ENCODE results near the gene BNC2.

Gene BNC2

GRCh38 chr9:16668734-16669295 is 201.7 kb downstream of the BNC2 start:
- DNase-seq: no peak

DNA sequence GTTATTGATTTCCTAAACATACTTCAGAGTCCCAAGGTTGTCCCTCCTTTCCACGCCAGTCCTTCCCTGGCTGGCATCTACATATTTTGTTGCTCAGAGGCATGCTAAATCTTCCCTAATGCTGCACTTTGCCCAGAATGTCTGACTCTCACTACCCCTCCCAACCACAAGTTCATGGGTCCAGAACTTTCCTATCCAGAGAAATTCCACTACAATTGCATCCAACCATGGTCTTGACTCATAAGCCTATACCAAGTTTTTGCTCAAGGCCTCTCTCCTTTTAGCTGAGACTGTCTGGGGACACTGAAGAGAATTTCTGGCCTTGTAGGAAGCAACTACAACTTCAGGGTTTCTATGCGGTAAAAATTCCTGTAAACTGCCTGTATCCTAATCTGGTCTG is 206.3 kb downstream of the BNC2 start:
- no peak for DNase-seq

DNA sequence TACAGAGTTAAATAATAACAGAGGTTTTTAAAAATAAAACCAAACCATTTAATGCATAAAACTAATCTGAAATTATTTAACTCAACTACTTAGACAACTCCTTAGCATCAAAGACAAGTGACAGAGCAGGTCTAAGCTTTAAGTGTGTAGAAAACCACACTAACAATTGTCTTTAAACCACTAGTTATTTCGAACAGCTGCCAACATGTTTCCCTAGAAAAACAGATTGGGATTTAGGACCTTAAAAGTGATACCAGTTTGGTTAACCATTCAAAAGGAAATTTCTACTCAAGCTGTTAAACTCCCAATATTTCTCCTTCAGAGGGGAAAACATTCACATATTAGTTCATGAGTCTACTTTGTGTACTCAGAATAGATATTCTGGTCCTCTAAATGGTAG is 208.7 kb downstream of the BNC2 start:
- DNase-seq: no peak

GRCh38 chr9:16659096-16659495 is 211.4 kb downstream of the BNC2 start:
- no peak for DNase-seq

GRCh38 chr9:16656432-16657169 is 213.9 kb downstream of the BNC2 start:
- DNase-seq: no peak

DNA sequence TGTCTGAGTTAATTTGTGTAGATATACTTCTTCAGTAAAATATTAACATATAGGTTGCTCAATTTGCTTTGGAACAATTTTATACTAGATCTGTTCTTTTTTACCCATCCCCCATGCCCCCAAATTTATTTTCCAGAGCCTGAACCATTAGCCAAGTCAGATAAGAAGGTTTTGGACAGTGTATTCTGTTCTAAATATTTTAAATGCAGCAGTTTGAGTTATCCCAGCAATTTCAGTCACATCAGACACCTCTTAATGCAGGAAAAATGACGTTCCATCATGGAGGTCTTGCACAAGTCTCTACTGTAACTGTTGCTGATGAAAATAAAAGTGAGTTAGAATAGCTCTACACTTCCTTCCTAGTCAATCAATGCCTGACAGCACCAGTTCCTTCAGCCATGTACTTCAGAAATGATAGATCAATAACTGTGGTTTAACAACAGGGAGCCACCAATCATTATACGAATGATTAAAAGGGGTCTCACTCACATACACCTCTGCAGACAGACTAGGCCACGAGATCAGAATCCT is 215.8 kb downstream of the BNC2 start:
- DNase-seq: no peak

DNA sequence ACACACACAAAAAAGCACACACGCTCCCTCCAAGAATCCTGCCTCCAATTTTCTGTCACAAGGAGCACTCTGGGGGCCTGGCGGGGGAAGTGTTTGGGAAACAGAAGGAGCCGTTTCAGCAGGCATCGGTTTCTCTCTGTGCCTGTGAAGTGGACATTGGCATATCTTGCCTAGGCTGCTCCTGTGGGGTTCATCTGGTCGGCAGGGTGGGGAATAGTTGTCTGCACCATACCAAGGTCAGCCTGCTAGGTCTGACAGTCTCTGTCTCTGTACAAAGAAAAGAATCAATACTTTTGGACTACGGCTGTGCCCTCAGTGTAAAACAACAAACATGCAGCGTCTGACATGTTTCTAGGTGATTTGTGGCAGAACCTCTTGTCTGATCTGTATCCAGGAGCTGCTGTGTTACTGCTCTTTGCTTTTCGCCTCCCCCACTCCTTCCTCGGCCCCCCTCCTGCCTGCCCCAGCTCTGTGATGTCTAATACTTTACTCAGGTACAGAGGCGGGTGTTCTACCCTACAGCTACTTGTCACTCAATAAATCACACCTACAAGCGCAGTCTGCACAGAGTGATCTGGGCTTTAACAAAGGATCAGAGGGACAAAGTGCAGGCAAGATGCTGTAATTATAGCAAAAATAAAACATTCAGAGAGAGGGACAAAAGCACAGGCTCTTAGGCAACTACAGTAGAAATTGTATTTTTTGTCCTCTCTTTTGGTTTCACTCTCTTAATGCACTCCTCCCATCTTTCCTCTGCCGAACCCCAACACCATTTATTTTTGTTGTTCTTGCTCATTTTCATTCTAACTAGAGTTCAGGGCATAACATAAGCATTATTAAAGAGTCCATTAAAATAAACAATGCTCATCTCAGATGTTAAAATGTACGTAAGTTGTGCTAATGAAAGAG is 216.7 kb downstream of the BNC2 start:
- no peak for DNase-seq

- no peak for DNase-seq
Observed at GRCh38 chr9:16652582-16652981, 217.9 kb downstream of the BNC2 start.

DNA sequence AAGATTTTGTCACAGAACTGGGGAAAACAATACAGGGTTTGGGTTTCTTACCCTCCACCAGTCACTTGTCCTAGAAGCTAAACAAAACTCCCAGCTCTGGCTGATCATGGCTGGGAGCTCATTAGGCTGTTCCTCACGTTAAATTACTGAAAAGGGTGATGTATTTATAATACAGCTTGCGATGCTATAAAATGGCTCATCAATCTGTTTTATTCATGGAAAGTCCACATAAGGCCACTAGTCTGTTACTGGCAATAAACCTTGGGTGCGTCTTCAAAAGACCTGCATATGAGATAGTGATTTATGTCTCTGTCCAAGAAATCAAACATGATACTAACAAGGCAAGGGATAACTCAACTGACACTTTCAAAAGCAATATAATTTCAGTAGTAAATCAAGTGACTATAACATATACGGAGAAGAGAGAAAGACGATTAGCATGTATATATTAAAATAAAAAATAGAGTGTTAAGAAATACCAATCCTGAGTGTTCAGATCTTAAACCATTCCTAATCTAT is 219.0 kb downstream of the BNC2 start:
- no peak for DNase-seq

- DNase-seq: no peak
Observed at GRCh38 chr9:16645970-16646369, 224.5 kb downstream of the BNC2 start.

DNA sequence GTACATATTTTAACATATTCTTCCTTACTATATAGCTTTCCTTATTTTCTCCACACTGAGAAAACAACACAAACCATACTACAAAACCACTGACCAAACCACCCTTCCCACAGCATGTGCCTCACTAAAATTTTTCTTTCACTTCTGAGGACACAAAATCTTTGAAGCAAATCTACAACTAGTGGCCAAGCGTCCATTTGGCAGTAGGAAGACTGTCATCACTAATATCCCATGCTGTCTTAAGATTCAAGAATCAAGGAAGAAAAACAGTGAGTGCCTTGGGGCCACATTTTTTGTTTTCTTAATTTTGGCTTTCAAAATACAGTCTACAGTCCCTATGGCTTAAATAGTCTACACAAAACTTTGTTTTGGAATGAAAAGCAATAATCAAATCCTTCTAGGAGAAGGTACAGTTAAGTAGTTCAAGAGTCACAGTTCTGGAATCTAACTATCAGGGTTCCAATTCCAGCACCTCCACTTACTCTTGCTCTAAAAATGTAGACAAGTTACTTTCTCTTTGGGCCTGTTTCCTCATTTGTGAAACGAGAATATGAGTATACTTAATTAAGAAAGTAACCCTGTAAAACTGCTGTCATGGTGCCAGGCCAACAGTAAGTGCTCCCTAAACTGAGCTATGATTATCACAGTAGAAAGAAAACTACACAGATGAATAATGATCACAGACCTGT is 227.9 kb downstream of the BNC2 start:
- DNase-seq: no peak

DNA sequence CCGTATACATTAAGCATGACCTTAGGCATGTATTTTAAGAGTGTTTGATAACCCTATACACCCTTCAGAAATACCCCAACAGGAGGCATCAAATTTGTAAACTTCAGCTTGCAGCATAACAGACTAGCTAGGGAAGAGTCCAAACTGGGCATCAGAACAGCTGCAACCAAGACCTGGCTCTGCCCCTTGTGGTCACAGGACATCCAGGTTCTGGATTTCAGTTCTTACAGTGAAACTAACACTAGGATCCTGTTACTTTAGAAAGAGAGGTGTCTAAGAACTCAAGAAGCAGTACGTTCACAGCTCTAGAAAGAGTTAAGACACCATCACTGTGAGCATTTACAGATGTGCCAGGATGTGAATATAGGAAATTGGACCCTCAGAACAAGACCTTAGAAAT is 229.8 kb downstream of the BNC2 start:
- DNase-seq: no peak

- no peak for DNase-seq
Observed at GRCh38 chr9:16639644-16640043, 230.8 kb downstream of the BNC2 start.

GRCh38 chr9:16637911-16638310 is 232.6 kb downstream of the BNC2 start:
- DNase-seq: no peak

DNA sequence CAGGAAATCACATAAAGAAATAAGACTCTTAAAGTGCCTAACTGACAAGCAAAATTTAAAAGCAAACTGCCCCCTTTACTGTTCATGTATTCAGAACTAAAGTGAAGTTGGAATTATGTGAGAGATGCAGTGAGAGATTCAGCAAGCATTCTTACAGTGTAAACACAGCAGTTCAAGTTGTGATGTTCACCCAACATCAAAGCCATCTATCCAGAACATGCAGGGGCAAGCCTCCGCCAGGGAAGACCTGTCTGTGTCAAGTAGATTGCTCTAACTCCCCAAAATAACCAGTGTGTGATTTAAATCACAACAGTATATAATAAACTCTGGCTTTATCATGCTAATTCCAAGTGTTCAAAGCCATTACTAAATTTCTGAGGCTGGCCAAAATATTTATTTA is 233.3 kb downstream of the BNC2 start:
- no peak for DNase-seq

DNA sequence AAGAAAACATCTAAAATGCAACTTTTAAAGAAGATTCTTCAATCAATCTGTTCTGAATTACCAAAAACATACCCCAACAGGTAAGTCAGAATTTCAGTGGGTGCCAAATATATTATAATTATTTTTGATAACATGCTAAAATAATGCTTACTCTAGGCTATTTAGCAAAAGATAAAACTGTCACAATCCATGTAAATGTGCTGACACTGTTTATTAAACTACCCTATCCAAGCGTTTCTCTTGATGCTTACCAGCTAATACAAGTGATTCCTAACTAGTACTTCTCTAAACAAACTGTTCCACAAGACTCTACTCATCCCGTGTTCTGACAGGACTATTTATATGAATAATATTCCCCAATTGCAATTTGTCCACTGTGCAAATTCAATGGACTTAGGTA is 236.7 kb downstream of the BNC2 start:
- DNase-seq: no peak

- DNase-seq: no peak
Observed at GRCh38 chr9:16628413-16628812, 242.1 kb downstream of the BNC2 start.

- DNase-seq: no peak
Observed at GRCh38 chr9:16627967-16628366, 242.5 kb downstream of the BNC2 start.

DNA sequence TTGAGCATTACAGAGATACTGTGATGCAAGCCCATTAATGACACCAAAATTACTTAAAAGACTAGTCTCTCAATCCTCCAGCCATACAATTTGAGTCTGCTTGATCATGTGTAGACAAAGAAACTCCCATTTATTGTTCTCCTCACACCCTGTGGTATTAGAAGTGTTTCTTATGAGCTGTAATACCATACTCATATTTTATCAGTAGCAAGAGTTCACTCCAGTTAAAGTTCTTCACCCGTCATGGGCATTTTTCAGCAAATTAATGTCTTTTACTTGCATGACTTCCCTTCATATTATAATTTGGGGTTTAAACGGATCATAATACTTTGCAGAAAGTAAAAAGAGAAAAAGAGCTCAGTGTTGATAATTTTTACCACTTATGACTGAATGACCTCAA is 242.9 kb downstream of the BNC2 start:
- no peak for DNase-seq

DNA sequence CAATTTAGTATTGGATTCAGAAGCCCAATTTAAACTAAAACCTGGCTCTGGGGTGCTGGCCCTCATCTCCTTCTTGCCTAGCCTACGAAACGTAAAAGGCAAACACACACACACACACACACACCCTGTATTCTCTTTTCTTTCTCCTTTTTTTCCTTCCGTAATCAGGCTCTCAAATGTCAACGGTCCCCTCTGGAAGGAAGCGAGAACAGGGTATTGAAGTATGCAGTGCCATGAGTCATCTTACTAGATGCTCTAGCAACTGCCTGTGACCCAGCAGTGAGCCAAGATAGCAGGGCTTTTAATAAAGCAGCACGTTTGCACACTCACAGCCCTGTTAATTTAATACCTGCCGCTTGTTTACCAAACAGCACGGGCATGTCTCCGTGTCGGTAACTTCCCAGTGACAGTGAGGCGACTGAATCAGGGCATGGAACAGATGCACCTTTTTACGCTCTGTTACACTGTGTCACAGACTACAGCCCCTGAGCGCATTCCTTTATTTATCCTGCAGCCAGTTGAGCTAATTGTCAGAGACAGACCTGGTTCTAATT is 243.8 kb downstream of the BNC2 start:
- DNase-seq: no peak

DNA sequence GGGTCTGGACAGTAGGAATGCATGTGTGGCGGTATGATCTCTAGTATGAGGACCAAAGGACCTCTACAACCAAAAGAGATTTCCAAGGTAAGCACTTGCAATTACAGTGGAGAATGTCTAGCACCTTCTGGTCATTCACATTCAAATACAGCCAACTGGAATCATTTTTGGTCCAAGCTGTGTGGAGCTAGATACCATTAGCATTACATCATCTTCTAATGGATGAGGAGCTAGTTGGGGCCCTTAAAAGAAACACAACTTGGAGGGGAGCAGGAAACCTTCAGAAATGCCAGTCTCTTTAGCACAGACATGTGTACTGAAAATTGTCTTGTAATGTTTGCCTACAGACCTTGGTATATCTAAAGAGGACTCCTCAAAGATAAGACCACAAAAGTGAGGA is 244.7 kb downstream of the BNC2 start:
- DNase-seq: no peak

DNA sequence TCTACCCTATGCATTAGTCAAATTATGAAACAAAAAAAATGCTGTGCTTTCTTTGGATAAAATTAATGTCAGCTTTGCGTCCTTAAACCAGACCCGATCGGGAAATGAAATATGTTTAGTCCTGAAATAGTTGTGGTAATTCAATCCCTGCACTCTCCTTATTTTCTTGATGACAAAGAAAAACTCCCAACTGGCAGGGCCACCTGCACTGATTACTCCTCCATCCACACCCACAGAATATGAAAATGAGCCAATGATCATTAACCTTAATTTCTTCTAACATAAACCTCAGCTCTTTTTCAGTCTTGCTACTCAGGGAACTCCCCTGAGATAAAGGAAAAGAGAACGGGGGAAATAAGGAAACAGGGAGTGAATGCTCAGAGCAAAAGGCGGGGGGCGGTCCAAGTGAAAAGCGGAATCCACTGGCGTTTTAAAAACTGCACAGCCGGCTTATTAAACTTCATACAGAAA is 245.3 kb downstream of the BNC2 start:
- DNase-seq: no peak
